WERI-Rb-1 (cell line): ENCODE results near the gene TNFRSF11A.

Experiments used
- DNase-seq: peaks from one replicate; pipeline ENCODE4 v3.0.0-alpha.2; 2020
- H3K27ac ChIP-seq: fragments of 250-450 bp; sonication (Bioruptor Pico); 2 replicates; pipeline ENCODE4 v1.5.1; 2020; ENCODE audit warnings: mild to moderate bottlenecking, moderate library complexity
- H3K27me3 ChIP-seq: fragments of 250-450 bp; sonication (Bioruptor Pico); 2 replicates; pipeline ENCODE4 v1.5.1; 2021; ENCODE audit warnings: mild to moderate bottlenecking, low read depth, moderate library complexity; ENCODE audit not compliant: insufficient read depth, severe bottlenecking
- H3K36me3 ChIP-seq: fragments of 250-450 bp; sonication (Bioruptor Pico); 2 replicates; pipeline ENCODE4 v1.5.1; 2020; ENCODE audit warnings: mild to moderate bottlenecking, moderate library complexity
- H3K4me3 ChIP-seq: 2 replicates; pipeline ENCODE4 v1.5.1; 2011; ENCODE audit warnings: low read depth, mild to moderate bottlenecking, control low read depth, low read length
- H3K9me3 ChIP-seq: fragments of 250-450 bp; sonication (Bioruptor Pico); 2 replicates; pipeline ENCODE4 v1.5.1; 2021; ENCODE audit warnings: mild to moderate bottlenecking, moderate library complexity; ENCODE audit not compliant: severe bottlenecking
- TF ChIP-seq, protein P1 (sequence below): IDR thresholded peaks from 2 replicates; pipeline ENCODE4 v1.5.1; 2011; ENCODE audit warnings: low read depth, mild to moderate bottlenecking, control low read depth, inconsistent platforms, low read length

Gene TNFRSF11A

DNA sequence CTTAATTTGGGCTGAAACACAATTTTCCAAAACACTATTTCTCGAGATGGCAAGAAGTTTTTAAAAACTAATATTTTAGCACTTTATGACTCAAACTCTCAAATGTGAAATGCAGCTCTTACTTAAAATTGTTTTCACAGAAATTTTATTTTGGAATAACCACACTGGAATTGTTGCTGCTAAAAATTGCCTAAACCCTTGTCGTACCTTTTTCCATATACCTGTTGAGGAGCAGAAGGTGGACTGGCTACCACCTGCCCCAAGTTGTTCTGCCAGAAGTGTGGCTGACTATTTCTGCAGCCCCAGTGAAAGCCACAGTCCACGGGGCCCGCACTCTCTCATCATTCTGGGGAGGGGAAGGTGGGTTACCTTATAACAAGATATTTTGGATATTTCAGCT is 23.4 kb downstream of the TNFRSF11A start:
- DNase-seq: no peak

DNA sequence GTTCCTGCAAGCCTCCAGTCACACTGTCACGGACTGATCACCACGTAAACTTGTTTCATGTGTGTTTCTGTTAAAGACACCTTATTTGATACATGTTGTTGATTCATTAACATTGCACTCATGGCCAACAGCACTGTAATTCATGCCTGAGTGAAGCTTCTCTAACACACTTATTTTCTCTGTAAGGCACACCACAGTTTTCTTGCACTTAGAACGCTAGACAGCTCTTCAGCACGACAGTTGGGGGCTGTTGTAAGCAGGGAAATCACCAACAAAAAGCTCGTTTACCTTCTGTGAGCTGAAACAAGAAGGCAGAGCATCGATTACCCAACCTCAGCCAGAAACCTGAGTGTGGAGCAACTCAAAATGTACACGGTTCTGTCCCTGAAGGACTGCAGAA is 28.1 kb downstream of the TNFRSF11A start:
- Histone ChIP-seq H3K4me3 (no peak overlapping the region), H3K27me3 (no peaks in the 10 kb centered on the region), H3K9me3 (no peaks in the 10 kb centered on the region), H3K27ac (no peak overlapping the region), H3K36me3 (no peaks in the 10 kb centered on the region)
- no peak for DNase-seq
- TF ChIP-seq, protein P1, sequence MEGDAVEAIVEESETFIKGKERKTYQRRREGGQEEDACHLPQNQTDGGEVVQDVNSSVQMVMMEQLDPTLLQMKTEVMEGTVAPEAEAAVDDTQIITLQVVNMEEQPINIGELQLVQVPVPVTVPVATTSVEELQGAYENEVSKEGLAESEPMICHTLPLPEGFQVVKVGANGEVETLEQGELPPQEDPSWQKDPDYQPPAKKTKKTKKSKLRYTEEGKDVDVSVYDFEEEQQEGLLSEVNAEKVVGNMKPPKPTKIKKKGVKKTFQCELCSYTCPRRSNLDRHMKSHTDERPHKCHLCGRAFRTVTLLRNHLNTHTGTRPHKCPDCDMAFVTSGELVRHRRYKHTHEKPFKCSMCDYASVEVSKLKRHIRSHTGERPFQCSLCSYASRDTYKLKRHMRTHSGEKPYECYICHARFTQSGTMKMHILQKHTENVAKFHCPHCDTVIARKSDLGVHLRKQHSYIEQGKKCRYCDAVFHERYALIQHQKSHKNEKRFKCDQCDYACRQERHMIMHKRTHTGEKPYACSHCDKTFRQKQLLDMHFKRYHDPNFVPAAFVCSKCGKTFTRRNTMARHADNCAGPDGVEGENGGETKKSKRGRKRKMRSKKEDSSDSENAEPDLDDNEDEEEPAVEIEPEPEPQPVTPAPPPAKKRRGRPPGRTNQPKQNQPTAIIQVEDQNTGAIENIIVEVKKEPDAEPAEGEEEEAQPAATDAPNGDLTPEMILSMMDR: no peak

More for the DNA sequence above, 23.4 kb downstream of the TNFRSF11A start:
- TF ChIP-seq, protein P1: no peak
- Histone ChIP-seq H3K27ac (no peak overlapping the region), H3K4me3 (no peak overlapping the region), H3K36me3 (no peaks in the 10 kb centered on the region), H3K9me3 (no peaks in the 10 kb centered on the region), H3K27me3 (no peaks in the 10 kb centered on the region)

DNA sequence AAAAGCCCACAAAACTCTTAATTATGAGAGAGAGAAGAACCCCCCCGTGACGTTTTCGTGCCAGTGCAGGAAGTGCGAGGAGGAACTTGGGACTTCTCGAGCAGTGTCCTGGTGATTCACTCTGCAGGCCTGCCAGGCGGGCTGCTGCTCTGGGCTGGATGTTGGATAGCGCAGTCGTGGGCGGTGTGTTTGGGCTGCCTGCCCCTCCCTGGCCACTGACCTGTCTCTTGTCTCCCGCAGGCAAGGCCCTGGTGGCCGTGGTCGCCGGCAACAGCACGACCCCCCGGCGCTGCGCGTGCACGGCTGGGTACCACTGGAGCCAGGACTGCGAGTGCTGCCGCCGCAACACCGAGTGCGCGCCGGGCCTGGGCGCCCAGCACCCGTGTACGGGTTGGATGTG is 29.0 kb downstream of the TNFRSF11A start:
- H3K27ac ChIP-seq: no peak overlapping the region
- H3K4me3 ChIP-seq: no peak overlapping the region
- no peaks in the 10 kb centered on the region for H3K27me3 ChIP-seq
- no peaks in the 10 kb centered on the region for H3K9me3 ChIP-seq
- TF ChIP-seq, protein P1: no peak
- no peaks in the 10 kb centered on the region for H3K36me3 ChIP-seq
- DNase-seq: no peak

DNA sequence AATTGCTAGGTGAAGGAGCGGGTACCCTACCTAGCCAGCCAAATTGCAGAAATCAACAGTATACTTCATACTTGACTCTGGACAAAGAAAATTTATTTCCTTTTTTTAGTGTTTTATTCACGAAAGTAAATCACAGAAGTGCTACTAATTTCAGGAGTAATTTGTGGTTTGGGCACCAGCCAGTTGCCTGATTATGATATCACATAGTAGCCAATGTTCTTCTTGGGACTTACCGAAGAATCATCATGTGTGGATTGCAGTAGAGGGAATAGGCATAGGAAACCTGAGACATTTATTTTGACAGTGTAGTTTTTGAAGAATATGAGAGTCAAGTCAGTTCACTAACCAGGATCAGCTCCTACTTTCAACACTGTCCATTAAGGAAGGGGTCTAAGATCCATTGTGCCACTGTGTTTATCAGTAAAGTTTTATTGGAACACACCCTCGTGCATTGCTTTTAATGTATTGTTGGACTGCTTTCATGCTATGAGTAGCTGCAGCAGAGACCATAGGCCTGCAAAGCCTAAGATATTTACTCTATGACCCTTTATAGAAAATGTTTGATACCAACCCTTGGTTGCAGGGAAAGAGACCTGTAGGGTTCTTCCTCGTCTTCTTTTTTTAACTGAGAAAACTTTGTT is 32.1 kb downstream of the TNFRSF11A start:
- no peaks in the 10 kb centered on the region for H3K27me3 ChIP-seq
- TF ChIP-seq, protein P1: no peak
- H3K36me3 ChIP-seq: no peaks in the 10 kb centered on the region
- DNase-seq: no peak
- H3K27ac ChIP-seq: no peak overlapping the region
- no peak overlapping the region for H3K4me3 ChIP-seq
- H3K9me3 ChIP-seq: no peaks in the 10 kb centered on the region

DNA sequence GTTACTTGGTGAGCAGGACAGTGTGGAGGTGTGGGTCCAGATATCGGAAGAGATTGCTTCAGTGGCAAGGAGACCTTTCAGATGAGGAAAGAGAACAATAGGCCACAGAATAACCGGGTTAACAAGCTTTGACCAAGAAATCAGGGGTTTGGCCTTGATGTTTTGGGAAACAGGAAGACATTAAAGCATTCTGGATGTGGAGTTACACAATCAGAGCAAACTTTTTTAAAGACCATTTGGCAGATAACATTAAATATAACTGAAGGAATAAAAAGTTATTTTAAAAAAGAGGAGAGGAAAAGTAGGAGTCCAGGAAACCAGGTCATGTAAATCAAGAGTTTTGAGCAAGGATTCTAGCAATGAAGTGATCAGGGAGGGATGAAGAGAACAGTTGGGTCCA is 35.7 kb downstream of the TNFRSF11A start:
- H3K4me3 ChIP-seq: no peak overlapping the region

More for the DNA sequence above, 35.7 kb downstream of the TNFRSF11A start:
- TF ChIP-seq, protein P1: no peak
- Histone ChIP-seq H3K27me3 (no peaks in the 10 kb centered on the region), H3K36me3 (no peaks in the 10 kb centered on the region), H3K27ac (no peak overlapping the region), H3K9me3 (no peaks in the 10 kb centered on the region)
- DNase-seq: no peak
